ENCODE data around the gene MTMR11.

- no peak for TF ChIP-seq FOXP2 (optimal IDR thresholded peaks at IDR 0.05; ENCODE audit: control extremely low read depth, extremely low read length, insufficient read depth)
- no peak for TF ChIP-seq EZH2 (IDR thresholded peaks at IDR 0.05)
Observed at GRCh38 chr1:149979972-149980540, 43.4 kb upstream of the MTMR11 start.

Data from SK-N-MC (cell line).